ENCODE data around the gene HARBI1. TPM values are rescaled to one million over a fixed set of nuclear protein-coding genes. Genes with fewer than 3 reads are reported as not detected.
A peak's percentile ranks its signal among the peaks of the same experiment; 100 is the strongest.

HARBI1 gene
- total RNA-seq, 2 donors from 2014 or later, result 7.5 to 8.4 TPM

DNA sequence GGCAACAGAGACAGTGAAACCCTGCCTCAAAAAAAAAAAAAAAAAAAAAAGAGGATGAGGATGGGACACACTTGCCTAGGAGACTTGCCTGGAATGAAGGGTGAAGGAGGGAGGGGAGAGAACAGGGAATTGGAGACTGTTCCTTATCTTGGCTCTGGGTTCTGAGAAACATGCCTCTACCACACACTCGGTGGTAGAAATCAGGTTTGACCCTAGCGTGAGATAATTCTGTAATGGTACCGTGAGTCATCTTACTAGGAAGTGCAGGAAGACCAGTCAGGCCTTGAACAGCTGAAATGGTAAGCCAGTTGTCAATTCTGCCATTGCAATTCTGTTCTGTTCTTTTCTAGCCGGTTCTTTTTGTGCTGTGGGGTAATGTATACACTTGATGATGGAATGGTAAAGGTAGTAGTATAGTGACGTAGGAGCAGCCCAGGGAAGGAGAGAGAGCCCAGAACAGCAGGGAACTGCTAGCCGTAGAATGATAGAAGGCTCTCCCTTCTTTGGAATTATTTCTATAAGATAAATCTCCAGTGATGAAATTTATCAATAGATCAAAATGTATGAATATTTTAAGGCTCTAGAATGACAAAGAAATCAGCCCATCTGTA is 19.3 kb downstream of the HARBI1 start:
- TF ChIP-seq, protein P1, sequence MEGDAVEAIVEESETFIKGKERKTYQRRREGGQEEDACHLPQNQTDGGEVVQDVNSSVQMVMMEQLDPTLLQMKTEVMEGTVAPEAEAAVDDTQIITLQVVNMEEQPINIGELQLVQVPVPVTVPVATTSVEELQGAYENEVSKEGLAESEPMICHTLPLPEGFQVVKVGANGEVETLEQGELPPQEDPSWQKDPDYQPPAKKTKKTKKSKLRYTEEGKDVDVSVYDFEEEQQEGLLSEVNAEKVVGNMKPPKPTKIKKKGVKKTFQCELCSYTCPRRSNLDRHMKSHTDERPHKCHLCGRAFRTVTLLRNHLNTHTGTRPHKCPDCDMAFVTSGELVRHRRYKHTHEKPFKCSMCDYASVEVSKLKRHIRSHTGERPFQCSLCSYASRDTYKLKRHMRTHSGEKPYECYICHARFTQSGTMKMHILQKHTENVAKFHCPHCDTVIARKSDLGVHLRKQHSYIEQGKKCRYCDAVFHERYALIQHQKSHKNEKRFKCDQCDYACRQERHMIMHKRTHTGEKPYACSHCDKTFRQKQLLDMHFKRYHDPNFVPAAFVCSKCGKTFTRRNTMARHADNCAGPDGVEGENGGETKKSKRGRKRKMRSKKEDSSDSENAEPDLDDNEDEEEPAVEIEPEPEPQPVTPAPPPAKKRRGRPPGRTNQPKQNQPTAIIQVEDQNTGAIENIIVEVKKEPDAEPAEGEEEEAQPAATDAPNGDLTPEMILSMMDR (conservative IDR thresholded peaks at IDR 0.05), result no peak
- Histone ChIP-seq H3K36me3 (ENCODE audit: control insufficient read depth, insufficient read depth, low read length) (peaks cover 3% of the 10 kb centered on the region), H3K9ac (ENCODE audit: extremely low read depth, low read length, poor library complexity, severe bottlenecking) (no peak overlapping the region), H3K4me3 (ENCODE audit: low read length) (no peak overlapping the region), H3K27ac (ENCODE audit: low read depth, low read length) (no peak overlapping the region), H3K27me3 (ENCODE audit: control insufficient read depth, insufficient read depth, low read length, poor library complexity, severe bottlenecking) (no peaks in the 10 kb centered on the region), H3K4me1 (ENCODE audit: control insufficient read depth, insufficient read depth, low read length) (peaks cover 5% of the 10 kb centered on the region), H3K9me3 (ENCODE audit: control insufficient read depth, low read length) (no peaks in the 10 kb centered on the region)
- no peak for DNase-seq
- Mint-ChIP-seq H3K36me3 (ENCODE audit: low read depth) (peaks cover 4% of the 10 kb centered on the region), H3K27ac (no peak overlapping the region), H3K9me3 (no peaks in the 10 kb centered on the region), H3K27me3 (ENCODE audit: insufficient read depth) (no peaks in the 10 kb centered on the region), H3K4me1 (peaks cover 9% of the 10 kb centered on the region), H3K4me3 (no peak overlapping the region)
- WGBS, 2 experiments (ENCODE audit: insufficient coverage in 1 of 2, insufficient read length in 1 of 2), result 91 to 98% methylated on average over 5 of the region's 6 CpGs

DNA sequence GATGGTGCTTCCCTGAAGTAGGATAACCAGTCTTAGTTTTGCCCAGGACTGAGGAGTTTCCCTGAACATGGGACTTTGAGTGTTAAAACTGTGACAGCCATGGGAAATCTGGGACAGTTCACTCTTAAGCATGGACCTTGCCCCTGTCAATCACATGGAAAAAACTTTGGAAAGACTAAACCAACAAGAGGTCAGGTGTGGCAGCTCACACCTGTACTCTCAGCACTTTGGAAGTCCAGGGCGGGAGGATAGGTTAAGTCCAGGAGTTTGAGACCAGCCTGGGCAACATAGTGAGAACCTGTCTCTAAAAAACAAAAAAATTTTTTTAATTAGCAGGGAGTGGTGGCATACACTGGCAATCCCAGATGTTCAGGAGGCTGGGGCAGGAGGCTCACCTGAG is 19.9 kb downstream of the HARBI1 start:
- H3K27ac Mint-ChIP-seq, result no peak overlapping the region
- Histone ChIP-seq H3K9ac (ENCODE audit: extremely low read depth, low read length, poor library complexity, severe bottlenecking) (no peak overlapping the region), H3K36me3 (ENCODE audit: control insufficient read depth, insufficient read depth, low read length) (peaks cover 3% of the 10 kb centered on the region), H3K27me3 (ENCODE audit: control insufficient read depth, insufficient read depth, low read length, poor library complexity, severe bottlenecking) (no peaks in the 10 kb centered on the region), H3K9me3 (ENCODE audit: control insufficient read depth, low read length) (no peaks in the 10 kb centered on the region), H3K27ac (ENCODE audit: low read depth, low read length) (no peak overlapping the region), H3K4me3 (ENCODE audit: low read length) (no peak overlapping the region), H3K4me1 (ENCODE audit: control insufficient read depth, insufficient read depth, low read length) (peaks cover 5% of the 10 kb centered on the region)
- H3K4me3 Mint-ChIP-seq, result no peak overlapping the region
- no peak for DNase-seq
- H3K36me3 Mint-ChIP-seq (ENCODE audit: low read depth), result peaks cover 2% of the 10 kb centered on the region
- no peaks in the 10 kb centered on the region for H3K27me3 Mint-ChIP-seq (ENCODE audit: insufficient read depth)
- no peaks in the 10 kb centered on the region for H3K9me3 Mint-ChIP-seq
- TF ChIP-seq, protein P1 (conservative IDR thresholded peaks at IDR 0.05), result no peak
- 92% methylated on average over 1 of the region's 1 CpG; no CpG with 5 or more reads in 1 of the 2 experiments for WGBS, 2 experiments (ENCODE audit: insufficient coverage in 1 of 2, insufficient read length in 1 of 2)
- H3K4me1 Mint-ChIP-seq, result peaks cover 14% of the 10 kb centered on the region

DNA sequence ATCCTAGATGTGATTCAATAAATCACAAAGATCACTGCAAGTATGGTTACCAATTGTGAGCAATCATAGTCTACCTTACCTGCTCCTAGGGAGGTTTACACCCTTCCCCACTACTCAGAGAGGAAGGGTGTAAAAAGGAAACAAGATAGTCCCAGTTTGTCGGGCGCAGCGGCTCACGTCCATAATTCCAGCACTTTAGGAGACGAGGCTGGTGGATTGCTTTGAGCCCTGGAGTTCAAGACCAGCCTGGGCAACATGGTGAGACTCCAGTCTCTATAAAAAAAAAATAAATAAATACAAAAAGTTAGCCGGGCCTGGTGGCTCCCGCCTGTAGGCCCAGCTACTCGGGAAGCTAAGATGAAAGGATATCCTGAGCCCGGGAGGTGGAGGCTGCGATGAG is 22.2 kb downstream of the HARBI1 start:
- no peak for DNase-seq
- no peak overlapping the region for H3K27ac ChIP-seq (ENCODE audit: low read depth, low read length)
- peak overlapping the region; percentile 96 for H3K4me3 ChIP-seq (ENCODE audit: low read length)
- 92 to 95% methylated on average over 9 to 10 of the region's 10 CpGs for WGBS, 2 experiments (ENCODE audit: insufficient coverage in 1 of 2, insufficient read length in 1 of 2)
- TF ChIP-seq, protein P1 (conservative IDR thresholded peaks at IDR 0.05), result no peak
- no peaks in the 10 kb centered on the region for H3K9me3 ChIP-seq (ENCODE audit: control insufficient read depth, low read length)
- H3K27ac Mint-ChIP-seq, result no peak overlapping the region
- H3K9ac ChIP-seq (ENCODE audit: extremely low read depth, low read length, poor library complexity, severe bottlenecking), result no peak overlapping the region
- no peaks in the 10 kb centered on the region for H3K27me3 Mint-ChIP-seq (ENCODE audit: insufficient read depth)
- H3K4me1 Mint-ChIP-seq, result peaks cover 24% of the 10 kb centered on the region
- no peaks in the 10 kb centered on the region for H3K27me3 ChIP-seq (ENCODE audit: control insufficient read depth, insufficient read depth, low read length, poor library complexity, severe bottlenecking)
- no peaks in the 10 kb centered on the region for H3K36me3 ChIP-seq (ENCODE audit: control insufficient read depth, insufficient read depth, low read length)
- peak overlapping the region; percentile 94 for H3K4me3 Mint-ChIP-seq
- peaks cover 1% of the 10 kb centered on the region for H3K36me3 Mint-ChIP-seq (ENCODE audit: low read depth)
- no peaks in the 10 kb centered on the region for H3K9me3 Mint-ChIP-seq
- H3K4me1 ChIP-seq (ENCODE audit: control insufficient read depth, insufficient read depth, low read length), result peaks cover 5% of the 10 kb centered on the region
